Caco-2 (cell line): ENCODE data around the gene SEC14L1. TPM values are rescaled to one million over a fixed set of nuclear protein-coding genes. Genes with fewer than 3 reads are reported as not detected.
A peak's percentile ranks its signal among the peaks of the same experiment; 100 is the strongest.

Source experiments
- BruUV-seq: library from RNA; stranded (reverse); fragments of 400-500 nt; replicated peaks from 2 replicates; lab custom pipeline; 2021; lab: Mats Ljungman, UMichigan
- CTCF ChIA-PET: fragments of 300-600 bp; sonication (Branson Sonifier 250); formaldehyde crosslinking; loops from one replicate; lab custom pipeline; 2022; ENCODE audit warnings: antibody characterized with exemption; lab: Charles Lee
- POLR2A ChIA-PET: fragments of 300-600 bp; sonication (Branson Sonifier 250); formaldehyde crosslinking; loops from one replicate; lab custom pipeline; 2022; ENCODE audit warnings: antibody characterized with exemption; lab: Charles Lee
- DNase-seq, 2 experiments: peaks; one replicate each; pipeline versions ENCODE4 v3.0.0 to v3.0.0-alpha.2; 2020 to 2022
- H3K27me3 ChIP-seq: replicated peaks from 2 replicates; pipeline ENCODE4 v1.6.0; 2011; ENCODE audit warnings: low read length; ENCODE audit not compliant: control insufficient read depth, insufficient read depth
- H3K36me3 ChIP-seq: 2 replicates; pipeline ENCODE4 v1.5.1; 2011; ENCODE audit warnings: low read length; ENCODE audit not compliant: control insufficient read depth, insufficient read depth
- H3K4me1 ChIP-seq: fragments of 250-450 bp; sonication (Bioruptor Pico); 2 replicates; pipeline ENCODE4 v1.5.1; 2020; ENCODE audit warnings: mild to moderate bottlenecking
- H3K4me3 ChIP-seq: 2 replicates; pipeline ENCODE4 v1.5.1; 2011; ENCODE audit warnings: low read depth, mild to moderate bottlenecking, control low read depth, low read length
- H3K9me3 ChIP-seq: fragments of 250-450 bp; sonication (Bioruptor Pico); 2 replicates; pipeline ENCODE4 v1.5.1; 2020; ENCODE audit warnings: mild to moderate bottlenecking, moderate library complexity
- H3K27ac Mint-ChIP-seq: one replicate; pipeline ENCODE4 v1.8.0; 2022; ENCODE audit warnings: mixed read lengths; ENCODE audit not compliant: unreplicated experiment
- H3K27me3 Mint-ChIP-seq: one replicate; pipeline ENCODE4 v1.8.0; 2022; ENCODE audit warnings: mixed read lengths; ENCODE audit not compliant: insufficient read depth, unreplicated experiment
- H3K36me3 Mint-ChIP-seq: one replicate; pipeline ENCODE4 v1.8.0; 2022; ENCODE audit warnings: mild to moderate bottlenecking, mixed read lengths; ENCODE audit not compliant: insufficient read depth, unreplicated experiment
- H3K4me1 Mint-ChIP-seq: one replicate; pipeline ENCODE4 v1.8.0; 2022; ENCODE audit warnings: low read depth, mixed read lengths; ENCODE audit not compliant: unreplicated experiment
- H3K4me3 Mint-ChIP-seq: one replicate; pipeline ENCODE4 v1.8.0; 2022; ENCODE audit warnings: mild to moderate bottlenecking, moderate library complexity, mixed read lengths; ENCODE audit not compliant: unreplicated experiment
- H3K9me3 Mint-ChIP-seq: one replicate; pipeline ENCODE4 v1.8.0; 2022; ENCODE audit warnings: mixed read lengths; ENCODE audit not compliant: unreplicated experiment
- intact Hi-C: fragments of 100-400 bp; cut with micrococcal nuclease; formaldehyde crosslinking; loops from one replicate; pipeline ENCODE4 v1.10.0; 2022; ENCODE audit not compliant: unreplicated experiment
- total RNA-seq: library from RNA; stranded (reverse); gene quantifications from 2 replicates; pipeline ENCODE4 v1.2.3, GENCODE V29; 2022
- TF ChIP-seq, protein P1 (sequence below), 2 experiments: fragments of 200-600 bp in 1 of 2; IDR thresholded peaks; 1 replicate in 1 of 2; 2 replicates in 1 of 2; pipeline versions ENCODE4 v1.5.1 to v1.8.0; 2011 to 2022; ENCODE audit warnings: antibody characterized with exemption in 1 of 2, control low read depth in 1 of 2, inconsistent platforms in 1 of 2, low read depth in 1 of 2, low read length in 1 of 2, mild to moderate bottlenecking in 1 of 2, moderate library complexity in 1 of 2; ENCODE audit not compliant: insufficient read depth in 1 of 2, severe bottlenecking in 1 of 2, unreplicated experiment in 1 of 2

The SEC14L1 gene
- total RNA-seq, 1 experiment from 2014 or later, result 92.0 TPM

DNA sequence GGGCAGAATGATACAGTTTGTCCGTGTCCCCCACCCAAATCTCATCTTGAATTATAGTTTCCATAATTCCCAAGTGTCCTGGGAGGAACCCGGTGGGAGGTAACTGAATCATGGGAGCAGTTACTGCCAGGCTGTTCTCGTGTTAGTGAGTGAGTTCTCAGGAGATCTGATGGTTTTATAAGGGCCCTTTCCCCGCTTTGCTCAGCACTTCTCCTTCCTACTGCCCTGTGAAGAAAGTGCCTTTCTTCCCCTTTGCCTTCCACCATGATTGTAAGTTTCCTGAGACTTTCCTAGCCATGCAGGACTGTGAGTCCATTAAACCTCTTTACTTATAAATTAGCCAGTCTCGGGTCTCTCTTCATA lies 28.9 kb upstream of the SEC14L1 start:
- Mint-ChIP-seq H3K27ac (peak overlapping the region; percentile 91), H3K27me3 (no peaks in the 10 kb centered on the region), H3K9me3 (no peaks in the 10 kb centered on the region), H3K36me3 (no peaks in the 10 kb centered on the region), H3K4me1 (peaks cover 29% of the 10 kb centered on the region), H3K4me3 (no peak overlapping the region)
- no TSS peak for BruUV-seq
- Histone ChIP-seq H3K27me3 (no peaks in the 10 kb centered on the region), H3K4me3 (no peak overlapping the region), H3K36me3 (no peaks in the 10 kb centered on the region), H3K9me3 (no peaks in the 10 kb centered on the region), H3K4me1 (peaks cover 26% of the 10 kb centered on the region)
- DNase-seq, result no peak
- POLR2A ChIA-PET, result interaction anchor here (0.6 kb wide), 1 partner anchor 103 kb away, joined by 3 read pairs; no protein-coding TSS in a partner anchor
- CTCF ChIA-PET, result no interaction called here
- TF ChIP-seq, protein P1, sequence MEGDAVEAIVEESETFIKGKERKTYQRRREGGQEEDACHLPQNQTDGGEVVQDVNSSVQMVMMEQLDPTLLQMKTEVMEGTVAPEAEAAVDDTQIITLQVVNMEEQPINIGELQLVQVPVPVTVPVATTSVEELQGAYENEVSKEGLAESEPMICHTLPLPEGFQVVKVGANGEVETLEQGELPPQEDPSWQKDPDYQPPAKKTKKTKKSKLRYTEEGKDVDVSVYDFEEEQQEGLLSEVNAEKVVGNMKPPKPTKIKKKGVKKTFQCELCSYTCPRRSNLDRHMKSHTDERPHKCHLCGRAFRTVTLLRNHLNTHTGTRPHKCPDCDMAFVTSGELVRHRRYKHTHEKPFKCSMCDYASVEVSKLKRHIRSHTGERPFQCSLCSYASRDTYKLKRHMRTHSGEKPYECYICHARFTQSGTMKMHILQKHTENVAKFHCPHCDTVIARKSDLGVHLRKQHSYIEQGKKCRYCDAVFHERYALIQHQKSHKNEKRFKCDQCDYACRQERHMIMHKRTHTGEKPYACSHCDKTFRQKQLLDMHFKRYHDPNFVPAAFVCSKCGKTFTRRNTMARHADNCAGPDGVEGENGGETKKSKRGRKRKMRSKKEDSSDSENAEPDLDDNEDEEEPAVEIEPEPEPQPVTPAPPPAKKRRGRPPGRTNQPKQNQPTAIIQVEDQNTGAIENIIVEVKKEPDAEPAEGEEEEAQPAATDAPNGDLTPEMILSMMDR (IDR thresholded peaks at IDR 0.05; ENCODE audit: insufficient read depth in 1 of 2, low read depth in 1 of 2, low read length in 1 of 2, severe bottlenecking in 1 of 2, unreplicated experiment in 1 of 2), result no peak
- intact Hi-C loops, result no loop called here

DNA sequence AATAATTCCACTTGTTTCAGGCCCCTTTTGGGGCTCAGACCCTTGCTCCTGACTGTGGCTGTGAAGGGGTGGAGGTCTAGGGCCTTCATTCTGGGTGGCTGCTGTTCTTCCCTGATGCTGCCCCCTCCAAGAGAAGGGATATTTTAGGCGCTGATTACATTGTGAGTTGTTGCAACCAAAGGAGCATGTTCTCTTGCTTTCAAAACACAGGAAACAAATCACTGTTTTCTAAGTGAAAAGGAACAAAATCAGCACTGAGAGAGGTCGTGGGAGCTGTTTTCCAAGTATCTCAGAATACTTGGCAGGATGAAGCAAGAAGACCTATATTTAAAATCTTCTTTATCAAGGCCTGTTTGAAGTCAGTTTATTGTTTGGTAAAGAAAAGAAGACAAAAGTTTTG lies 25.3 kb upstream of the SEC14L1 start:
- H3K9me3 ChIP-seq, result 0 out of 2 replicates have a peak, but pooled peaks cover 3% of the 10 kb centered on the region
- H3K4me1 ChIP-seq, result peaks cover 59% of the 10 kb centered on the region
- no peak for DNase-seq
- no peaks in the 10 kb centered on the region for H3K27me3 ChIP-seq
- intact Hi-C loops, result no loop called here
- H3K27ac Mint-ChIP-seq, result no peak overlapping the region
- H3K4me1 Mint-ChIP-seq, result peaks cover 32% of the 10 kb centered on the region
- H3K27me3 Mint-ChIP-seq, result no peaks in the 10 kb centered on the region
- no peak overlapping the region for H3K4me3 Mint-ChIP-seq
- no peak overlapping the region for H3K4me3 ChIP-seq
- H3K36me3 Mint-ChIP-seq, result no peaks in the 10 kb centered on the region
- H3K9me3 Mint-ChIP-seq, result no peaks in the 10 kb centered on the region
- TF ChIP-seq, protein P1 (IDR thresholded peaks at IDR 0.05; ENCODE audit: insufficient read depth in 1 of 2, low read depth in 1 of 2, low read length in 1 of 2, severe bottlenecking in 1 of 2, unreplicated experiment in 1 of 2), result no peak
- ChIA-PET POLR2A (no interaction called here), CTCF (interaction anchor here (0.7 kb wide), 1 partner anchor 25 kb away, joined by 3 read pairs; the partner anchor contains the start of gene SEC14L1)
- no peaks in the 10 kb centered on the region for H3K36me3 ChIP-seq
- no TSS peak for BruUV-seq

DNA sequence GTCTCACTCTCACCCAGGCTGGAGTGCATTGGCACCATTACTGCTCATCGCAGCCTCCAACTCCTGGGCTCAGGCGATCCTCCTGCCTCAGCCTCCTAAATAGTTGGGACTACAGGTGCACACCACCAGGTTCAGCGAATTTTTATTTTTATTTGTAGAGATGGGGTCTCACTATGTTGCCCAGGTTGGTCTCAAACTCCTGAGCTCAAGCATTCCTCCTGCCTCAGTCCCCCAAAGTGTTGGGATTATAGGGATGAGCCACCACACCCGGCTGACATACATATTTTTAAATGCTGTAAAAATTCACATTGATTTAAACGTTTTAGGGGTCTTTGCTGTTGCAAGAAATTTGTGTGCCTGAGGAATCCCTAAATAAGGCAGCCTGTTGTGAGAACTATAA lies 24.8 kb upstream of the SEC14L1 start:
- H3K36me3 ChIP-seq, result no peaks in the 10 kb centered on the region
- ChIA-PET CTCF (interaction anchor here (0.7 kb wide), 1 partner anchor 25 kb away, joined by 3 read pairs; the partner anchor contains the start of gene SEC14L1), POLR2A (interaction anchor here (1.0 kb wide), 1 partner anchor 25 kb away, joined by 4 read pairs; the partner anchor contains the start of gene SEC14L1)
- H3K4me3 ChIP-seq, result no peak overlapping the region
- TF ChIP-seq, protein P1 (IDR thresholded peaks at IDR 0.05; ENCODE audit: insufficient read depth in 1 of 2, low read depth in 1 of 2, low read length in 1 of 2, severe bottlenecking in 1 of 2, unreplicated experiment in 1 of 2), result no peak
- BruUV-seq, result no TSS peak
- Mint-ChIP-seq H3K36me3 (peaks cover 2% of the 10 kb centered on the region), H3K4me1 (peaks cover 36% of the 10 kb centered on the region), H3K27ac (peak overlapping the region; percentile 13), H3K9me3 (no peaks in the 10 kb centered on the region), H3K4me3 (no peak overlapping the region), H3K27me3 (no peaks in the 10 kb centered on the region)
- intact Hi-C loops, result no loop called here
- H3K9me3 ChIP-seq, result 0 out of 2 replicates have a peak, but pooled peaks cover 3% of the 10 kb centered on the region
- no peak for DNase-seq
- no peaks in the 10 kb centered on the region for H3K27me3 ChIP-seq
- H3K4me1 ChIP-seq, result peaks cover 60% of the 10 kb centered on the region
